Uterus (tissue), 4 donors: ENCODE data around the gene PLXNB1. TPM values are rescaled to one million over a fixed set of nuclear protein-coding genes. Genes with fewer than 3 reads are reported as not detected.

Source experiments
- DNase-seq, 2 donors: peaks; one replicate each; pipeline ENCODE4 v3.0.0-alpha.2; 2019 to 2020
- H3K27ac ChIP-seq, 2 donors: fragments of 200-600 bp; sonication (generic); 1 replicate in 1 of 2; 2 replicates in 1 of 2; pipeline ENCODE4 v1.5.1; 2016 to 2018
- H3K27me3 ChIP-seq, 2 donors: fragments of 200-600 bp; sonication (generic); one replicate each; pipeline ENCODE4 v1.5.1; 2018 to 2019; ENCODE audit warnings: control low read depth in 1 of 2
- H3K36me3 ChIP-seq, 2 donors: fragments of 200-600 bp; sonication (generic); one replicate each; pipeline ENCODE4 v1.5.1; 2019; ENCODE audit warnings: control low read depth in 1 of 2
- H3K4me1 ChIP-seq, 2 donors: fragments of 200-600 bp; sonication (generic); one replicate each; pipeline ENCODE4 v1.5.1; 2018 to 2019; ENCODE audit warnings: control low read depth in 1 of 2
- H3K4me3 ChIP-seq, 2 donors: fragments of 200-600 bp; sonication (generic); 1 replicate in 1 of 2; 2 replicates in 1 of 2; pipeline ENCODE4 v1.5.1; 2018 to 2019; ENCODE audit warnings: mild to moderate bottlenecking in 1 of 2
- H3K9me3 ChIP-seq, 2 donors: fragments of 200-600 bp; sonication (generic); one replicate each; pipeline ENCODE4 v1.5.1; 2019; ENCODE audit warnings: control low read depth in 1 of 2
- POLR2A ChIP-seq, 2 donors: fragments of 450-650 bp; IDR thresholded peaks; one replicate each; pipeline ENCODE4 v1.6.1; 2016; ENCODE audit warnings: antibody characterized with exemption in 2 of 2, mild to moderate bottlenecking in 1 of 2, moderate library complexity in 1 of 2
- intact Hi-C: fragments of 100-400 bp; cut with DNase I; formaldehyde crosslinking; loops from one replicate; pipeline ENCODE4 v1.15.1; 2023; ENCODE audit warnings: low total_unique reads
- small RNA-seq: library from RNA; depleted of rRNA; stranded (forward); fragments of <200 nt; gene quantifications from one replicate; pipeline ENCODE3, GENCODE V24; 2016
- total RNA-seq, 4 donors: library from RNA; depleted of rRNA in 3 of 4; stranded (reverse); fragments of >200 nt in 3 of 4; gene quantifications; one replicate each; pipeline versions ENCODE4 v1.1.0 to v1.2.4, GENCODE V29; 2014 to 2023
- TF ChIP-seq, protein P1 (sequence below), 4 experiments: fragments of 200-600 bp in 2 of 4; fragments of 450-650 bp in 2 of 4; sonication (generic) in 2 of 4; IDR thresholded peaks; one replicate each; pipeline ENCODE4 v1.5.1; 2016 to 2019; ENCODE audit warnings: antibody characterized with exemption in 4 of 4, mild to moderate bottlenecking in 2 of 4, moderate library complexity in 1 of 4
- donor health status: DM: yes; HTN: yes; CAD: no.

PLXNB1 gene
- total RNA-seq, 4 donors from 2014 or later = 23.5 to 133 (median 60.9) TPM

DNA sequence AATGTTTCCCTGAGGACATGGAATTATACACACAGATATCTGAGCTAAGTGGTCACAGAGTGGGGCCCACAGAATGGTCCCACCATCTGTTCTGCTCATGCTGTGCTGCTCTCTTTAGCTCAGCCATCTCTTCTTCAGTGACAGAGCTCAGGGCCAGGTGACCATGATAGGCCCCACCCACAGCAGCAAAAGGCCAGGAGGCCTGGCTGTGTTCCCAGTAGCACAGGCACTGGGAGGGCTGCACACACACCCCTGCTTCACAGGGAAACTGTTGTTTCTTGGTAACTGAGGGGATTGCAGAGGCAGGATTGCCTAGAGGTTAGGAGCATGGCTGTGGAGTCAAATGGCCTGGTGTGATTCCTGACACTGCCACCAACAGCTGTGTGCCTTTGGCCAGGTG, 62.7 kb downstream of the PLXNB1 start:
- no peaks in the 10 kb centered on the region for H3K27me3 ChIP-seq
- H3K4me3 ChIP-seq = no peak overlapping the region
- no peak for DNase-seq
- H3K36me3 ChIP-seq = no peaks in the 10 kb centered on the region
- no peaks in the 10 kb centered on the region for H3K9me3 ChIP-seq
- TF ChIP-seq POLR2A (IDR thresholded peaks at IDR 0.05) = no peak
- no peaks in the 10 kb centered on the region for H3K4me1 ChIP-seq
- no peak overlapping the region for H3K27ac ChIP-seq
- intact Hi-C loops = no loop called here

GRCh38 chr3:48364840-48365239, 65.0 kb downstream of the PLXNB1 start:
- H3K36me3 ChIP-seq = no peaks in the 10 kb centered on the region
- no peak overlapping the region for H3K4me3 ChIP-seq
- intact Hi-C loops = no loop called here
- no peaks in the 10 kb centered on the region for H3K4me1 ChIP-seq
- no peaks in the 10 kb centered on the region for H3K27me3 ChIP-seq
- no peak for DNase-seq
- H3K9me3 ChIP-seq = no peaks in the 10 kb centered on the region
- H3K27ac ChIP-seq = no peak overlapping the region
- TF ChIP-seq, protein P1, sequence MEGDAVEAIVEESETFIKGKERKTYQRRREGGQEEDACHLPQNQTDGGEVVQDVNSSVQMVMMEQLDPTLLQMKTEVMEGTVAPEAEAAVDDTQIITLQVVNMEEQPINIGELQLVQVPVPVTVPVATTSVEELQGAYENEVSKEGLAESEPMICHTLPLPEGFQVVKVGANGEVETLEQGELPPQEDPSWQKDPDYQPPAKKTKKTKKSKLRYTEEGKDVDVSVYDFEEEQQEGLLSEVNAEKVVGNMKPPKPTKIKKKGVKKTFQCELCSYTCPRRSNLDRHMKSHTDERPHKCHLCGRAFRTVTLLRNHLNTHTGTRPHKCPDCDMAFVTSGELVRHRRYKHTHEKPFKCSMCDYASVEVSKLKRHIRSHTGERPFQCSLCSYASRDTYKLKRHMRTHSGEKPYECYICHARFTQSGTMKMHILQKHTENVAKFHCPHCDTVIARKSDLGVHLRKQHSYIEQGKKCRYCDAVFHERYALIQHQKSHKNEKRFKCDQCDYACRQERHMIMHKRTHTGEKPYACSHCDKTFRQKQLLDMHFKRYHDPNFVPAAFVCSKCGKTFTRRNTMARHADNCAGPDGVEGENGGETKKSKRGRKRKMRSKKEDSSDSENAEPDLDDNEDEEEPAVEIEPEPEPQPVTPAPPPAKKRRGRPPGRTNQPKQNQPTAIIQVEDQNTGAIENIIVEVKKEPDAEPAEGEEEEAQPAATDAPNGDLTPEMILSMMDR (IDR thresholded peaks at IDR 0.05) = no peak
- TF ChIP-seq POLR2A (IDR thresholded peaks at IDR 0.05) = no peak

DNA sequence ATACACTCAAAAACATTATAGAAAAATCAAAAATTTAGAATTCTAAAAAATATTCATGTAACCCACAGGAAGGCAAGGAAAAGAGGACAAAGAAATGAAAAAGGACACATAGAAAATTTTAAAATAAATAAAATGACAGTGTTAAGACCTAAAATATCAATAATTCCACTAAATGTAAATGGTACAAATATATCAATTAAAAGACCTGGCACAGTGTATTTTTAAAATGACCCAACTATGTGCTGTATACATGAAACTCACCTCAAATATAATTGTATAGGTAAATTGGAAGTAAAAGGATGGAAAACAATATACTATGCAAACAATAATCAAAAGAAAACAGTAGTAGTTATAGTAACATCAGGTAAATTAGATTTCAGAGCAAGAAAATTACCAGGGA, 68.0 kb downstream of the PLXNB1 start:
- DNase-seq = no peak
- no peaks in the 10 kb centered on the region for H3K27me3 ChIP-seq
- no peaks in the 10 kb centered on the region for H3K4me1 ChIP-seq
- intact Hi-C loops = no loop called here
- H3K27ac ChIP-seq = no peak overlapping the region
- H3K36me3 ChIP-seq = no peaks in the 10 kb centered on the region
- no peak for TF ChIP-seq POLR2A (IDR thresholded peaks at IDR 0.05)
- TF ChIP-seq, protein P1 (IDR thresholded peaks at IDR 0.05) = no peak
- no peaks in the 10 kb centered on the region for H3K9me3 ChIP-seq
- no peak overlapping the region for H3K4me3 ChIP-seq

GRCh38 chr3:48356419-48356818, 73.5 kb downstream of the PLXNB1 start:
- H3K4me3 ChIP-seq = no peak overlapping the region
- no peaks in the 10 kb centered on the region for H3K4me1 ChIP-seq
- intact Hi-C loops = no loop called here
- TF ChIP-seq POLR2A (IDR thresholded peaks at IDR 0.05) = no peak
- TF ChIP-seq, protein P1 (IDR thresholded peaks at IDR 0.05) = no peak
- H3K27me3 ChIP-seq = no peaks in the 10 kb centered on the region
- no peak overlapping the region for H3K27ac ChIP-seq
- H3K9me3 ChIP-seq = no peaks in the 10 kb centered on the region
- no peaks in the 10 kb centered on the region for H3K36me3 ChIP-seq
- no peak for DNase-seq

- Histone ChIP-seq H3K36me3 (no peaks in the 10 kb centered on the region), H3K27ac (no peak overlapping the region), H3K4me3 (no peak overlapping the region), H3K27me3 (no peaks in the 10 kb centered on the region), H3K9me3 (no peaks in the 10 kb centered on the region), H3K4me1 (no peaks in the 10 kb centered on the region)
- no peak for DNase-seq
- intact Hi-C loops = no loop called here
- no peak for TF ChIP-seq POLR2A (IDR thresholded peaks at IDR 0.05)
- TF ChIP-seq, protein P1 (IDR thresholded peaks at IDR 0.05) = no peak
Measured at GRCh38 chr3:48353987-48354386, 75.9 kb downstream of the PLXNB1 start.

Small RNA genes lying within 50 kb of the gene (small RNA-seq; reads per million reads assigned to genes)
- gene RN7SL321P = not detected

Other genes starting within 250 kb of the PLXNB1 start
- 10 to 100 TPM in 1 of 4 donors, under 1 TPM in 1, not detected in 2; 0.67 to 10.5 TPM for gene CDC25A, start 241.7 kb downstream of the PLXNB1 start, total RNA-seq
- 1 to 10 TPM in 1 of 4 donors, not detected in 3; 3.1 TPM for gene CAMP, start 206.6 kb downstream of the PLXNB1 start, total RNA-seq
- gene ZNF589, start 189.0 kb downstream of the PLXNB1 start, total RNA-seq = 10 to 100 TPM in 2 of 4 donors, 1 to 10 TPM in 2; 1.8 to 19.3 (median 10.9) TPM
- 10 to 100 TPM; 14.3 to 30.8 (median 26.2) TPM for gene NME6, start 128.7 kb downstream of the PLXNB1 start, total RNA-seq
- gene SPINK8, start 96.4 kb downstream of the PLXNB1 start, total RNA-seq = not detected
- gene FBXW12, start 57.9 kb downstream of the PLXNB1 start, total RNA-seq = under 1 TPM in 2 of 4 donors, not detected in 2; 0.37 to 0.55 TPM
- 10 to 100 TPM in 2 of 4 donors, 1 to 10 TPM in 2; 2.6 to 11.1 (median 7.8) TPM for gene CCDC51, start 10.0 kb upstream of the PLXNB1 start, total RNA-seq
- gene TMA7, start 10.2 kb upstream of the PLXNB1 start, total RNA-seq = 100 to 1,000 TPM in 3 of 4 donors, 10 to 100 TPM in 1; 94.8 to 195 (median 141) TPM
- gene ATRIP, start 16.7 kb upstream of the PLXNB1 start, total RNA-seq = 10 to 100 TPM in 1 of 4 donors, 1 to 10 TPM in 3; 5.3 to 11.5 (median 7.5) TPM
- gene SHISA5, start 74.1 kb upstream of the PLXNB1 start, total RNA-seq = 100 to 1,000 TPM in 1 of 4 donors, 10 to 100 TPM in 3; 52.4 to 210 (median 72.8) TPM
- 10 to 100 TPM in 2 of 4 donors, 1 to 10 TPM in 2; 3.2 to 11.5 (median 10.1) TPM for gene PFKFB4, start 126.7 kb upstream of the PLXNB1 start, total RNA-seq
- gene UCN2, start 133.7 kb upstream of the PLXNB1 start, total RNA-seq = under 1 TPM in 1 of 4 donors, not detected in 3; 0.49 TPM
- gene COL7A1, start 165.2 kb upstream of the PLXNB1 start, total RNA-seq = 10 to 100 TPM in 3 of 4 donors, under 1 TPM in 1; 0.88 to 21.6 (median 19.1) TPM
- 100 to 1,000 TPM in 3 of 4 donors, 10 to 100 TPM in 1; 54.4 to 409 (median 155) TPM for gene UQCRC1, start 179.6 kb upstream of the PLXNB1 start, total RNA-seq
- not detected for gene TMEM89, start 191.7 kb upstream of the PLXNB1 start, total RNA-seq
- 10 to 100 TPM in 3 of 4 donors, under 1 TPM in 1; 0.59 to 98.1 (median 15.2) TPM for gene SLC26A6, start 205.4 kb upstream of the PLXNB1 start, total RNA-seq
- gene CELSR3, start 232.8 kb upstream of the PLXNB1 start, total RNA-seq = 1 to 10 TPM in 2 of 4 donors, under 1 TPM in 1, not detected in 1; under 0.01 to 3.4 (median 1.3) TPM